Effector memory CD4-positive, alpha-beta T cell (primary cell): Measurements from ENCODE around the gene ADAMTS18.
"Not testable (repeated sequence)": the region's sequence is repeated elsewhere in the genome, so short reads cannot be mapped to it uniquely, and the experiment has no call there.

Source experiments
- DNase-seq, 3 donors: peaks; one replicate each; pipeline ENCODE4 v3.0.0-alpha.2; 2020
- H3K27ac ChIP-seq: 2 replicates; pipeline ENCODE4 v1.7.0; 2013; ENCODE audit warnings: mild to moderate bottlenecking, low read length, moderate library complexity; ENCODE audit not compliant: insufficient read depth, poor library complexity, severe bottlenecking
- H3K27me3 ChIP-seq: replicated peaks from 2 replicates; pipeline ENCODE4 v1.7.0; 2013; ENCODE audit warnings: mild to moderate bottlenecking, low read length; ENCODE audit not compliant: insufficient read depth, control insufficient read depth, poor library complexity, severe bottlenecking
- H3K36me3 ChIP-seq: 2 replicates; pipeline ENCODE4 v1.7.0; 2013; ENCODE audit warnings: mild to moderate bottlenecking, low read length, moderate library complexity; ENCODE audit not compliant: control insufficient read depth, insufficient read depth
- H3K4me1 ChIP-seq: 2 replicates; pipeline ENCODE4 v1.7.0; 2013; ENCODE audit warnings: low read length, mild to moderate bottlenecking; ENCODE audit not compliant: control insufficient read depth, insufficient read depth, poor library complexity, severe bottlenecking
- H3K4me3 ChIP-seq: 2 replicates; pipeline ENCODE4 v1.7.0; 2013; ENCODE audit warnings: low read length, low read depth, mild to moderate bottlenecking; ENCODE audit not compliant: insufficient read depth, poor library complexity, severe bottlenecking
- H3K9me3 ChIP-seq: 2 replicates; pipeline ENCODE4 v1.7.0; 2013; ENCODE audit warnings: mild to moderate bottlenecking, low read length, moderate library complexity; ENCODE audit not compliant: control insufficient read depth
- total RNA-seq, 3 donors: gene quantifications; one replicate each; lab custom pipeline; 2026; lab: John Stamatoyannopoulos, UW

Gene ADAMTS18
- 0 reads per million in 3 donors for total RNA-seq

DNA sequence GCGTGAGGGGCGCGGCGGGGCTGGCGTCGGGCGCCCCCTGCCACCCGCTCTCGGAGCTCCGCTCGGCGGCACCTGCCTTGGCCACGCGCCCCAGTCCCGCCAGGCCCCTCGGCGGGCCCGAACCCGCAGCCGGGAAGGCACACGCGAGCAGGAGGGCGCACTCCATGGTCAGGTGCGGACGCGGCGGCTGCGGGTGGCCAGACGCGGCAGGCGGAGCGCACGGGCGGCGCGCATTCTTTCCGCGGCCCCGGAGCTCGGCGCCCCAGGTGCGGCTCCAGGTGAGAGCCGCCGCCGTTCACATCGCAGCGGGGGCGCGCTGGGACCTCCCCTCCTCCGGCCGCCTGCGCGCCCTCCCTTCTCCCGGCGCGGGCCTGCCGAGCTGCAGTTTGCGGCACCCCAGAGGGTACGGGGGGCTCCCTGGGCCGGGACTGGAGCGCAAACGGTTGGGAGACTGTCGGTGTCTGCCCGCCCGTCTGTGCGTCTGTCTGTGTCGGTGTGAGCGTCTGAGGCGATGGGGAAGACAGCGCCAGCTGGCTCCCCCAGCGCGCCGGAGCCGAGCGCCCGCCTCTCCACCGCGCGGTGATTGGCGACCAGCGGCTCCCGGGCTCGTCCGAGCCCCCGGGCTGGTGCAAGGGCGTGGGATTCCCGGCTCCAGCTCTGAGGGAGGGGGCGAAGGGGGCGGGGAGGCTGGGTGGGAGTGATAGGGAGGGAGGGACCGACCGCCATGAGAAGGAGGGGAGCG lies at the start of gene ADAMTS18:
TSS of gene ADAMTS18 (minus strand) at position 505 of the 742 bp plus-strand sequence. CDS start at position 166, 339 bp downstream.
- H3K27ac ChIP-seq: no peak within 1 kb of the TSS
- H3K4me1 ChIP-seq: no peaks in the 10 kb centered on the region
- no peak for DNase-seq
- H3K27me3 ChIP-seq: no peaks in the 10 kb centered on the region
- no peaks in the 10 kb centered on the region for H3K36me3 ChIP-seq
- H3K4me3 ChIP-seq: no peak within 1 kb of the TSS
- no peaks in the 10 kb centered on the region for H3K9me3 ChIP-seq

- H3K36me3 ChIP-seq: no peaks in the 10 kb centered on the region
- H3K4me1 ChIP-seq: no peaks in the 10 kb centered on the region
- DNase-seq: no peak
- no peaks in the 10 kb centered on the region for H3K27me3 ChIP-seq
- H3K4me3 ChIP-seq: no peak overlapping the region
- no peak overlapping the region for H3K27ac ChIP-seq
- no peaks in the 10 kb centered on the region for H3K9me3 ChIP-seq
These were observed 46.0 kb upstream of the ADAMTS18 start for GRCh38 chr16:77480681-77481315.

- H3K4me1 ChIP-seq: no peaks in the 10 kb centered on the region
- no peak overlapping the region for H3K27ac ChIP-seq
- no peaks in the 10 kb centered on the region for H3K36me3 ChIP-seq
- H3K9me3 ChIP-seq: no peaks in the 10 kb centered on the region
- H3K4me3 ChIP-seq: no peak overlapping the region
- DNase-seq: no peak
- H3K27me3 ChIP-seq: no peaks in the 10 kb centered on the region
These were observed 37.4 kb upstream of the ADAMTS18 start for GRCh38 chr16:77472262-77472661.

- Histone ChIP-seq H3K4me1 (no peaks in the 10 kb centered on the region), H3K27ac (no peak overlapping the region), H3K4me3 (no peak overlapping the region), H3K36me3 (no peaks in the 10 kb centered on the region), H3K27me3 (no peaks in the 10 kb centered on the region), H3K9me3 (no peaks in the 10 kb centered on the region)
- DNase-seq: no peak
These were observed 36.0 kb upstream of the ADAMTS18 start for GRCh38 chr16:77470851-77471250.

GRCh38 chr16:77469634-77470033 lies 34.8 kb upstream of the ADAMTS18 start:
- H3K27me3 ChIP-seq: no peaks in the 10 kb centered on the region
- no peaks in the 10 kb centered on the region for H3K4me1 ChIP-seq
- H3K4me3 ChIP-seq: no peak overlapping the region
- DNase-seq: no peak
- no peaks in the 10 kb centered on the region for H3K36me3 ChIP-seq
- H3K27ac ChIP-seq: no peak overlapping the region
- no peaks in the 10 kb centered on the region for H3K9me3 ChIP-seq

- Histone ChIP-seq H3K4me3 (no peak overlapping the region), H3K9me3 (no peaks in the 10 kb centered on the region), H3K27ac (no peak overlapping the region), H3K4me1 (no peaks in the 10 kb centered on the region), H3K36me3 (no peaks in the 10 kb centered on the region), H3K27me3 (no peaks in the 10 kb centered on the region)
- DNase-seq: no peak
These were observed 34.0 kb upstream of the ADAMTS18 start for GRCh38 chr16:77468831-77469230.

DNA sequence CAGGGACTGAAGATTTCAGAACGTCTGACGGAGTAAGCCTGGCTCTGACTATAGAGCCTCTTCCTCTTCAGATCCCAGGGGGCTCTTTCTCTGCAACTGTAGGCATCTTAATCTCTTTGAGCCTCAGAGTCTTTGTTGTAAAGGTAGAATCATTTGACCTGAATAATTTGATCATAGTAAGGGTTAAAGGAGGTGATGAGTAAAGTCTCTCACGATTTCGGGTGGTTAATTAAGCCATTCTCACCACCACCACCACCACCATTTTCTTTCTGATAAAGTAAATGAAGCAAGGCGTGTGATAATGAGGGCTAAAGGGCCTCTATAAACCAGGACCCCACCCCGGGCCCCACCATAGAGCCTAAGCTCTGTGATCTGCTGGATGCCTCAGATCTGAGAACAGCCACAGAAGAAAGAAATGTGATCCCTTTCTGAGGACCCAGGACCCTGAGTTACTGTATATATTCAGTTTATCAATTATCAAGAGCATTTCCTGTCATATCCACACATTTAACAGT lies 33.0 kb upstream of the ADAMTS18 start:
- no peaks in the 10 kb centered on the region for H3K36me3 ChIP-seq
- H3K9me3 ChIP-seq: no peaks in the 10 kb centered on the region
- no peak overlapping the region for H3K4me3 ChIP-seq
- no peaks in the 10 kb centered on the region for H3K27me3 ChIP-seq
- H3K27ac ChIP-seq: no peak overlapping the region
- DNase-seq: no peak
- no peaks in the 10 kb centered on the region for H3K4me1 ChIP-seq

- not testable (repeated sequence) for DNase-seq, H3K27ac ChIP-seq, H3K4me3 ChIP-seq, H3K9me3 ChIP-seq, H3K4me1 ChIP-seq, H3K36me3 ChIP-seq, H3K27me3 ChIP-seq
These were observed 28.8 kb upstream of the ADAMTS18 start for GRCh38 chr16:77463659-77464058.

DNA sequence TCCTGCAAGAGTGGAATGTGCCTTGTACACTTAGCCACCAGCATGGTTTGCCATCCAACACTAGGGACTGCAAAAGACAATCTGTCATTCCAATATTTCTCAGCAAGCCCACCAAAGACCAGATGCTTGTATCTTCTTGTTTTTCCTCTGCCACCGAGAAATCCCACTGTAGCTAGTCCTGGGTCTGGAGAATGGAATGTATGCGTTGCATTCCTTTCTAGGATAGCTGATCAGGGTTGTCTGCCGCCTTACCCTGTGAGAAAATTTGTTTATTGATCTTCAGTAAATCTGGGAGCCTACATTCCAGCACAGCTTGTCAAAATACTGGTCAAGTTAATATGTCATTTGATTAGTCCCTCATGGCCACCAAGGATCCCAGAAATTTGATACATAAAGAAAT lies 28.1 kb upstream of the ADAMTS18 start:
- H3K27me3 ChIP-seq: no peaks in the 10 kb centered on the region
- H3K27ac ChIP-seq: no peak overlapping the region
- no peaks in the 10 kb centered on the region for H3K4me1 ChIP-seq
- no peak overlapping the region for H3K4me3 ChIP-seq
- no peaks in the 10 kb centered on the region for H3K36me3 ChIP-seq
- DNase-seq: no peak
- H3K9me3 ChIP-seq: no peaks in the 10 kb centered on the region

- Histone ChIP-seq H3K4me1 (no peaks in the 10 kb centered on the region), H3K4me3 (no peak overlapping the region), H3K9me3 (no peaks in the 10 kb centered on the region), H3K27ac (no peak overlapping the region), H3K27me3 (no peaks in the 10 kb centered on the region), H3K36me3 (no peaks in the 10 kb centered on the region)
- no peak for DNase-seq
These were observed 24.9 kb upstream of the ADAMTS18 start for GRCh38 chr16:77459534-77460254.
